SU-DHL-6 (cell line): ENCODE data around the gene FAM20C.

Experiments
- EZH2phosphoT487 ChIP-seq: fragments of 200-600 bp; sonication (generic), shearing (Covaris generic); conservative IDR thresholded peaks from 2 replicates; pipeline ENCODE4 v1.6.1; 2018; ENCODE audit warnings: mild to moderate bottlenecking, antibody characterized with exemption, low read length, moderate library complexity, mixed read lengths
- TF ChIP-seq, protein P1 (sequence below): fragments of 200-600 bp; sonication (generic); IDR thresholded peaks from one replicate; pipeline ENCODE4 v1.5.1; 2017; ENCODE audit warnings: antibody characterized with exemption, mild to moderate bottlenecking, low read length, moderate library complexity; ENCODE audit not compliant: insufficient read depth, poor library complexity, severe bottlenecking

DNA sequence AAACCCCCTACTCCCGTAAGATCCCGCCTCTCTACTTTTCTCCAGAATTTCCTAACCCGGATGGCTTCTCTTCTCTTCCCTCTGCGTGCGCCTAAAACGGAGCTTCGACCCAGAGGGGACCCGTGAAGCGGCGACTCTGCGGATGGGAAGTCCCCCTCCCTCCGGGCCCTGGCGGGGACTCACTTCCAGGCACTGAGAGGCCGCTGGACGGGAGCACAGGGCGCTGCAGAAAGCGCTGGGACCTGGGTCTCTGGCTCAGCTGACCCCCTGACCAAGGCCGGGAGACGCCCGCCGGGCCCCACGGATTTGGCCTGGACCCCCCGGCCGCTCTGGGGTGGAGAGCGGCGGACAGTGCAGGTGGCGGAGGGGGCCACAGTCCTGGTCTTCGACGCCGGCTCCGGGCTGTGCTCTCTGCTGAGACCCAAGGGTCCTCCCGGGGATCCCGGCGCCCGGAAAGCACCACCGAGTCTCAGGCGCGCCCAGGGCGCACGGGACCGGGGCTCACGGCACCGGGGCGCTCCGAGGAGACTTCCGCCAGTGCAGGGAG is 96.9 kb downstream of the FAM20C start:
- TF ChIP-seq, protein P1, sequence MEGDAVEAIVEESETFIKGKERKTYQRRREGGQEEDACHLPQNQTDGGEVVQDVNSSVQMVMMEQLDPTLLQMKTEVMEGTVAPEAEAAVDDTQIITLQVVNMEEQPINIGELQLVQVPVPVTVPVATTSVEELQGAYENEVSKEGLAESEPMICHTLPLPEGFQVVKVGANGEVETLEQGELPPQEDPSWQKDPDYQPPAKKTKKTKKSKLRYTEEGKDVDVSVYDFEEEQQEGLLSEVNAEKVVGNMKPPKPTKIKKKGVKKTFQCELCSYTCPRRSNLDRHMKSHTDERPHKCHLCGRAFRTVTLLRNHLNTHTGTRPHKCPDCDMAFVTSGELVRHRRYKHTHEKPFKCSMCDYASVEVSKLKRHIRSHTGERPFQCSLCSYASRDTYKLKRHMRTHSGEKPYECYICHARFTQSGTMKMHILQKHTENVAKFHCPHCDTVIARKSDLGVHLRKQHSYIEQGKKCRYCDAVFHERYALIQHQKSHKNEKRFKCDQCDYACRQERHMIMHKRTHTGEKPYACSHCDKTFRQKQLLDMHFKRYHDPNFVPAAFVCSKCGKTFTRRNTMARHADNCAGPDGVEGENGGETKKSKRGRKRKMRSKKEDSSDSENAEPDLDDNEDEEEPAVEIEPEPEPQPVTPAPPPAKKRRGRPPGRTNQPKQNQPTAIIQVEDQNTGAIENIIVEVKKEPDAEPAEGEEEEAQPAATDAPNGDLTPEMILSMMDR: no peak
- no peak for TF ChIP-seq EZH2phosphoT487
